Stimulated activated naive B cell treated with anti-CD40 and anti-IgM and Interleukin-4, amounts not matched to agents 10 μg/mL and 1 μg/mL and 100 μg/mL, for 72 hours (primary cell): ENCODE data around the gene ABCB9.
"Not testable (repeated sequence)": the region's sequence is repeated elsewhere in the genome, so short reads cannot be mapped to it uniquely, and the experiment has no call there.

ENCODE experiments used
- ATAC-seq, 2 donors: fragments of 150-1000 bp; cut with Tn5 transposase; replicated peaks; 2 replicates each; pipeline ENCODE4 v1.10.0; 2021; ENCODE audit warnings: moderate library complexity in 1 of 2
- DNase-seq: peaks from one replicate; pipeline ENCODE4 v3.0.0; 2021
- H3K27ac Mint-ChIP-seq: one replicate; pipeline ENCODE4 v1.8.0; 2022; ENCODE audit warnings: mild to moderate bottlenecking, mixed read lengths
- H3K27me3 Mint-ChIP-seq, 2 donors: one replicate each; pipeline ENCODE4 v1.8.0; 2022; ENCODE audit warnings: mixed read lengths in 2 of 2
- H3K36me3 Mint-ChIP-seq, 2 donors: one replicate each; pipeline ENCODE4 v1.8.0; 2022; ENCODE audit warnings: mixed read lengths in 2 of 2, mild to moderate bottlenecking in 1 of 2
- H3K4me1 Mint-ChIP-seq, 2 donors: one replicate each; pipeline ENCODE4 v1.8.0; 2022; ENCODE audit warnings: mixed read lengths in 2 of 2, mild to moderate bottlenecking in 1 of 2
- H3K4me3 Mint-ChIP-seq, 2 donors: one replicate each; pipeline ENCODE4 v1.8.0; 2022; ENCODE audit warnings: mild to moderate bottlenecking in 2 of 2, mixed read lengths in 2 of 2, moderate library complexity in 1 of 2
- H3K9me3 Mint-ChIP-seq, 2 donors: one replicate each; pipeline ENCODE4 v1.8.0; 2022; ENCODE audit warnings: mixed read lengths in 2 of 2, mild to moderate bottlenecking in 1 of 2

ABCB9 gene

GRCh38 chr12:122935318-122935717, 30.9 kb downstream of the ABCB9 start:
- no peak for ATAC-seq
- Mint-ChIP-seq H3K27me3 (no peaks in the 10 kb centered on the region), H3K9me3 (no peaks in the 10 kb centered on the region), H3K36me3 (no peaks in the 10 kb centered on the region), H3K4me1 (peaks cover 7 to 25% of the 10 kb centered on the region in 2 donors), H3K27ac (peak overlapping the region; percentile 83), H3K4me3 (no peak overlapping the region)
- DNase-seq = no peak

GRCh38 chr12:122934722-122935121, 31.5 kb downstream of the ABCB9 start:
- Mint-ChIP-seq H3K9me3 (no peaks in the 10 kb centered on the region), H3K4me3 (no peak overlapping the region), H3K4me1 (peaks cover 7 to 25% of the 10 kb centered on the region in 2 donors), H3K27ac (peak overlapping the region; percentile 83), H3K27me3 (no peaks in the 10 kb centered on the region), H3K36me3 (no peaks in the 10 kb centered on the region)
- ATAC-seq (peak; percentile 83 to 86), DNase-seq (no peak)

- DNase-seq = no peak
- ATAC-seq = peak in 1 of 2 donors; percentile 12
- Mint-ChIP-seq H3K27me3 (no peaks in the 10 kb centered on the region), H3K36me3 (no peaks in the 10 kb centered on the region), H3K27ac (no peak overlapping the region), H3K4me3 (no peak overlapping the region), H3K4me1 (peaks cover 11 to 30% of the 10 kb centered on the region in 2 donors), H3K9me3 (no peaks in the 10 kb centered on the region)
Measured at GRCh38 chr12:122932207-122932606, 34.1 kb downstream of the ABCB9 start.

- H3K4me1 Mint-ChIP-seq = peaks cover 18 to 38% of the 10 kb centered on the region in 2 donors
- DNase-seq = no peak
- no peaks in the 10 kb centered on the region for H3K36me3 Mint-ChIP-seq
- no peak for ATAC-seq
- no peak overlapping the region for H3K27ac Mint-ChIP-seq
- H3K4me3 Mint-ChIP-seq = no peak overlapping the region
- H3K27me3 Mint-ChIP-seq = no peaks in the 10 kb centered on the region
- H3K9me3 Mint-ChIP-seq = no peaks in the 10 kb centered on the region
Measured at GRCh38 chr12:122929812-122930211, 36.5 kb downstream of the ABCB9 start.

- Mint-ChIP-seq H3K27me3 (no peaks in the 10 kb centered on the region), H3K9me3 (no peaks in the 10 kb centered on the region), H3K4me1 (peaks cover 15 to 33% of the 10 kb centered on the region in 2 donors), H3K27ac (no peak overlapping the region), H3K36me3 (no peaks in the 10 kb centered on the region), H3K4me3 (no peak overlapping the region)
- DNase-seq (no peak), ATAC-seq (no peak)
Measured at GRCh38 chr12:122929148-122929538, 37.1 kb downstream of the ABCB9 start.

GRCh38 chr12:122928404-122929147, 37.7 kb downstream of the ABCB9 start:
- ATAC-seq (no peak), DNase-seq (no peak)
- peak overlapping the region; percentile 59 for H3K27ac Mint-ChIP-seq
- no peak overlapping the region for H3K4me3 Mint-ChIP-seq
- H3K4me1 Mint-ChIP-seq = peaks cover 15 to 33% of the 10 kb centered on the region in 2 donors
- H3K27me3 Mint-ChIP-seq = no peaks in the 10 kb centered on the region
- no peaks in the 10 kb centered on the region for H3K9me3 Mint-ChIP-seq
- no peaks in the 10 kb centered on the region for H3K36me3 Mint-ChIP-seq

GRCh38 chr12:122927756-122928403, 38.4 kb downstream of the ABCB9 start:
- Mint-ChIP-seq H3K27ac (peak overlapping the region; percentile 37), H3K4me1 (peaks cover 15 to 33% of the 10 kb centered on the region in 2 donors)

GRCh38 chr12:122921917-122922316, 44.3 kb downstream of the ABCB9 start:
- ATAC-seq = no peak
- DNase-seq = no peak
- Mint-ChIP-seq H3K4me1 (peaks cover 13 to 22% of the 10 kb centered on the region in 2 donors), H3K9me3 (no peaks in the 10 kb centered on the region), H3K27ac (no peak overlapping the region), H3K36me3 (no peaks in the 10 kb centered on the region), H3K4me3 (no peak overlapping the region), H3K27me3 (no peaks in the 10 kb centered on the region)

More at GRCh38 chr12:122927756-122928403, 38.4 kb downstream of the ABCB9 start:
- Mint-ChIP-seq H3K4me3 (no peak overlapping the region), H3K27me3 (no peaks in the 10 kb centered on the region), H3K9me3 (no peaks in the 10 kb centered on the region), H3K36me3 (no peaks in the 10 kb centered on the region)
- ATAC-seq = peak in 1 of 2 donors; percentile 24
- no peak for DNase-seq

GRCh38 chr12:122920687-122921086, 45.6 kb downstream of the ABCB9 start:
- Mint-ChIP-seq H3K9me3 (no peaks in the 10 kb centered on the region), H3K4me1 (peaks cover 8 to 15% of the 10 kb centered on the region in 2 donors), H3K27me3 (no peaks in the 10 kb centered on the region), H3K36me3 (no peaks in the 10 kb centered on the region), H3K27ac (no peak overlapping the region), H3K4me3 (no peak overlapping the region)
- no peak for DNase-seq
- ATAC-seq = no peak

GRCh38 chr12:122918827-122919226, 47.4 kb downstream of the ABCB9 start:
- ATAC-seq (no peak), DNase-seq (no peak)
- Mint-ChIP-seq H3K4me3 (no peak overlapping the region), H3K9me3 (no peaks in the 10 kb centered on the region), H3K4me1 (peaks cover 7 to 14% of the 10 kb centered on the region in 2 donors), H3K36me3 (no peaks in the 10 kb centered on the region), H3K27me3 (no peaks in the 10 kb centered on the region), H3K27ac (no peak overlapping the region)

- peaks cover 7 to 14% of the 10 kb centered on the region in 2 donors for H3K4me1 Mint-ChIP-seq
- H3K9me3 Mint-ChIP-seq = no peaks in the 10 kb centered on the region
- H3K4me3 Mint-ChIP-seq = no peak overlapping the region
- H3K36me3 Mint-ChIP-seq = peaks cover 0 to 2% of the 10 kb centered on the region in 2 donors
- no peak for ATAC-seq
- H3K27me3 Mint-ChIP-seq = no peaks in the 10 kb centered on the region
- DNase-seq = no peak
- no peak overlapping the region for H3K27ac Mint-ChIP-seq
Measured at GRCh38 chr12:122917507-122918121, 48.6 kb downstream of the ABCB9 start.

- Mint-ChIP-seq H3K36me3 (peaks cover 0 to 2% of the 10 kb centered on the region in 2 donors), H3K27ac (no peak overlapping the region), H3K9me3 (no peaks in the 10 kb centered on the region), H3K4me1 (peaks cover 0 to 1% of the 10 kb centered on the region in 2 donors), H3K4me3 (no peak overlapping the region), H3K27me3 (no peaks in the 10 kb centered on the region)
- ATAC-seq = no peak
- DNase-seq = no peak
Measured at GRCh38 chr12:122909442-122910288, 56.6 kb downstream of the ABCB9 start.

- H3K36me3 Mint-ChIP-seq = peaks cover 0 to 2% of the 10 kb centered on the region in 2 donors
- H3K4me3 Mint-ChIP-seq = no peak overlapping the region
- H3K27ac Mint-ChIP-seq = no peak overlapping the region
- H3K27me3 Mint-ChIP-seq = no peaks in the 10 kb centered on the region
- no peak for DNase-seq
- H3K9me3 Mint-ChIP-seq = no peaks in the 10 kb centered on the region
- H3K4me1 Mint-ChIP-seq = peaks cover under 1 to 1% of the 10 kb centered on the region in 2 donors
- no peak for ATAC-seq
Measured at GRCh38 chr12:122908915-122909314, 57.3 kb downstream of the ABCB9 start.

GRCh38 chr12:122905258-122905657, 61.0 kb downstream of the ABCB9 start:
- H3K27me3 Mint-ChIP-seq, H3K27ac Mint-ChIP-seq: not testable (repeated sequence)

More at GRCh38 chr12:122905258-122905657, 61.0 kb downstream of the ABCB9 start:
- ATAC-seq, H3K4me3 Mint-ChIP-seq, H3K36me3 Mint-ChIP-seq, H3K9me3 Mint-ChIP-seq, DNase-seq: not testable (repeated sequence)
- H3K4me1 Mint-ChIP-seq = peaks cover 17 to 28% of the 10 kb centered on the region in 2 donors
